HepG2 (cell line): ENCODE results near the gene UCN. TPM values are rescaled to one million over a fixed set of nuclear protein-coding genes. Genes with fewer than 3 reads are reported as not detected.

ENCODE experiments used
- CREB1 ChIP-seq, 2 experiments: fragments of 450-650 bp in 1 of 2; IDR thresholded peaks; 2 replicates each; pipeline ENCODE4 v1.6.1; 2016 to 2017; ENCODE audit warnings: control low read depth in 1 of 2, mild to moderate bottlenecking in 1 of 2, missing compliant biosample characterization in 1 of 2, missing genetic modification characterization in 1 of 2
- KDM1A ChIP-seq: IDR thresholded peaks from 2 replicates; pipeline ENCODE4 v1.6.1; 2016; ENCODE audit warnings: missing compliant biosample characterization
- NR0B2 ChIP-seq: sonication (generic); formaldehyde crosslinking; IDR thresholded peaks from 2 replicates; pipeline ENCODE4 v1.4.0; 2020; ENCODE audit warnings: mild to moderate bottlenecking, missing genetic modification reagents
- PTBP1 ChIP-seq: fragments of 200-400 bp; formaldehyde crosslinking; IDR thresholded peaks from 2 replicates; pipeline ENCODE4 v1.6.1; 2018; ENCODE audit warnings: low read length, low read depth; ENCODE audit not compliant: poor library complexity, severe bottlenecking
- RFXAP ChIP-seq: sonication (generic); formaldehyde crosslinking; IDR thresholded peaks from 2 replicates; pipeline ENCODE4 v1.4.0; 2020; ENCODE audit warnings: missing genetic modification reagents, borderline replicate concordance
- SKIL ChIP-seq: sonication (generic); formaldehyde crosslinking; IDR thresholded peaks from 2 replicates; pipeline ENCODE4 v1.8.0; 2022; ENCODE audit warnings: missing genetic modification reagents, mild to moderate bottlenecking, moderate library complexity, borderline replicate concordance
- SRF ChIP-seq: IDR thresholded peaks from 2 replicates; pipeline ENCODE4 v1.6.1; 2011; ENCODE audit warnings: mild to moderate bottlenecking, low read depth, low read length, moderate library complexity
- THAP9 ChIP-seq: sonication (generic); formaldehyde crosslinking; IDR thresholded peaks from 2 replicates; pipeline ENCODE4; 2020; ENCODE audit warnings: missing genetic modification reagents, mild to moderate bottlenecking, borderline replicate concordance
- TRIM22 ChIP-seq: fragments of 450-650 bp; IDR thresholded peaks from 2 replicates; pipeline ENCODE4 v1.6.1; 2017
- ZBTB14 ChIP-seq: sonication (generic); formaldehyde crosslinking; IDR thresholded peaks from 2 replicates; pipeline ENCODE4 v1.4.0; 2020; ENCODE audit warnings: missing genetic modification reagents
- ZNF503 ChIP-seq: sonication (generic); formaldehyde crosslinking; IDR thresholded peaks from 2 replicates; pipeline ENCODE4 v1.4.0; 2020; ENCODE audit warnings: missing genetic modification reagents
- ZNF576 ChIP-seq: sonication (generic); formaldehyde crosslinking; IDR thresholded peaks from 2 replicates; pipeline ENCODE4 v1.4.0; 2020; ENCODE audit warnings: mild to moderate bottlenecking, missing genetic modification reagents
- ZNF746 ChIP-seq: sonication (generic); formaldehyde crosslinking; IDR thresholded peaks from 2 replicates; pipeline ENCODE4 v1.8.0; 2022; ENCODE audit warnings: mild to moderate bottlenecking, missing genetic modification reagents
- polyA plus RNA-seq, 8 experiments: library from polyadenylated mRNA; depleted of rRNA in 3 of 8; stranded (reverse) in 7 of 8; unstranded in 1 of 8; fragments of >200 nt; fragmentation: Illumina TruSeq in 4 of 8; extraction: Trizol in 4 of 8; gene quantifications; 2 replicates each; pipeline versions ENCODE4 v1.2.1 to v1.2.3, GENCODE V29; 2011 to 2016; ENCODE audit warnings: low read depth in 4 of 8, missing spikeins in 1 of 8, mixed read lengths in 1 of 8; ENCODE audit not compliant: insufficient read depth in 1 of 8
- total RNA-seq, 5 experiments: library from RNA; depleted of rRNA; stranded (reverse); fragments of >200 nt; fragmentation: Illumina TruSeq; extraction: Trizol; gene quantifications; 2 replicates each; pipeline ENCODE4 v1.2.3, GENCODE V29; 2016; ENCODE audit warnings: low read depth in 1 of 5

UCN gene
- total and polyA plus RNA-seq, 2 of the 13 experiments (the other 11 are each of a cell fraction or from before 2014, with no cell fraction given) = 1.2 to 2.3 TPM

GRCh38 chr2:27322766-27323595 is 14.7 kb upstream of the UCN start, which contains the start of gene MPV17 (continued):
- TF ChIP-seq NR0B2 (CRISPR knock-in tag) (peak; percentile 44), ZNF576 (CRISPR knock-in tag) (peak; percentile 42; the same call in 1 of the 2 replicates), SRF (no peak), KDM1A (CRISPR knock-in tag) (no peak), TRIM22 (no peak), RFXAP (CRISPR knock-in tag) (peak; percentile 88; the same call in 1 of the 2 replicates), CREB1 (IDR thresholded peaks at IDR 0.05) (peak; percentile 77), CREB1 (CRISPR knock-in tag; IDR thresholded peaks at IDR 0.05) (no peak; the same call in 1 of the 2 replicates), ZNF503 (CRISPR knock-in tag) (peak; percentile 64; the same call in 1 of the 2 replicates), ZNF746 (CRISPR knock-in tag) (peak; percentile 65; the same call in 1 of the 2 replicates), THAP9 (peak; percentile 86; the same call in 1 of the 2 replicates), PTBP1 (no peak), SKIL (CRISPR knock-in tag) (no peak), ZBTB14 (peak; percentile 29; the same call in 1 of the 2 replicates)
